Hematopoietic multipotent progenitor cell treated with erythropoietin and hydrocortisone succinate and interleukin-3 and kit ligand, for 17 days (in vitro differentiated cells): ENCODE data around the gene CCR4.
A peak's percentile ranks its signal among the peaks of the same experiment; 100 is the strongest.
"Not testable (repeated sequence)": the region's sequence is repeated elsewhere in the genome, so short reads cannot be mapped to it uniquely, and the experiment has no call there.

ENCODE experiments used
- DNase-seq: peaks from one replicate; pipeline ENCODE4 v3.0.0-alpha.2; 2015; ENCODE audit warnings: low spot score

CCR4 gene

GRCh38 chr3:32951410-32951811 is at the start of gene CCR4:
Gene CCR4 (plus strand): TSS chr3:32951644. CDS start chr3:32953423, 1,779 bp downstream.
- peak; percentile 15 for DNase-seq

- DNase-seq: not testable (repeated sequence)
Measured at GRCh38 chr3:32902887-32903371, 48.5 kb upstream of the CCR4 start.

GRCh38 chr3:32903953-32904352 is 47.5 kb upstream of the CCR4 start:
- no peak for DNase-seq

DNA sequence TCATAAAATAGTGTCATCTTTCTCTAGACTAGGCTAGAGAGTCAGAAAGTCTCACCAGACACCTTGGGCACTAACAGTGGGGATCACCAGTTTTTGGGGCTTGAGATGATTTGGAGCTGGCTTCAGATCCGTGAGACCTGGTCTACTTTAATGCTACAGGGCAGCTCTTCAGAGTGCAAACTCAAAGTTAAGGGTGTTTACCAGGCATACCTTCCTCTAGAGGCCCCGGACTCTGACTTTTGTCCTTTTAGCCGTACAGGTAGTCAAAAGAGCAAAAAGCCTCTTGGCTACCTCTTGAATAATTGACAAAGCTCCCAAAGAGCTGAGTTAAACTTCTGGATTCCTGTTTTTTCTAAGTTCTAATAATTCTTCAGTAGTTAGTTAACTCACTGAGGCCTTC is 41.4 kb upstream of the CCR4 start:
- no peak for DNase-seq

DNA sequence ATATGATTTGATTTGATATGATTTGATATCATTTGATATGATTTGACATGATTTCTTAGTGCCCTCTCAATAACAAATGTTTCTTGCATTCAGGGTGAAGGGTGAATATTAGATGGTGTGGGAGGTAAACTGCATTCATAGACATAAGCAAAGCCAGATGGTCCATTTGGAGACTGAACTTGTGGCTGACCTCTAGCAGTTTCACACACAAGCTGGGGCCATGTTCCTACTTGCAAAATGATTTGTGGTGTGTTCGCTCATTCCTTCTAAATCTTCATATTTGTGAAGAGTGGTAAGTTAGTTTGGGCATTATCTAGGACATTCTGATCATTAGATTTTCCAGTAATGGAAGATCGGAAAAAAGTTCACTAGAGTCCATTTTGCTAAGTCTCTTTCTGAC is 40.5 kb upstream of the CCR4 start:
- no peak for DNase-seq

- no peak for DNase-seq
Measured at GRCh38 chr3:32912046-32912445, 39.4 kb upstream of the CCR4 start.

DNA sequence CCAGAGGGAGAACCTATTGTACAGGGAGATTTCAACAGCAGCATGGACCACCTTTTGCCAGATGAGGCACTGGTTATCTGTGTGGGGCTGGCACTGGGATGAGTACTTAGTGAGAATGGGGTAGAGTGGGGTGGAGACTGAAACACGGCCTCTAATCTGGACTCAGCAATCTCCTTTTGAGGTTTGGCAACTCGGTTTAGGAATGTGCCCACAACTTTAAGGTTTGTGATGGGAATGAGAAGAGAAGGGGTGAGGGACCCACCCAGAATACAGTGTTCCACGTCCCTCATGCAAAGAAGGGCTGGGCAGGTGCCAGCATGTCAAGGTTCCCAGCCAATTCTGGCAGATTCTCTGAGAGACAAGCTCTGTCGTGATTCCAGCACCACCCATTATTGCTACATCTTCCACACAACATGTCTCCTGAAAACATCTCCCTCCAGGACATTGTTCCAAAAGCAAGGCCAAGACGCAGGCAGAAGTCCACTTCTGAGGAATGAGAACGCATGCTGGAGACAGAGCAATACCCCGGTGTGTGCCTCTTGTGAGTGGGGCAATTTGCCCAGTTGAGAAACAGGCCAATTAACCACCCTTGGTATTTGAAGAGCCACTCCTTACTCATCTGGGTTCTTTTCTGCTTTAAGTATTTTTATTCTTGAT is 37.5 kb upstream of the CCR4 start:
- DNase-seq: no peak

GRCh38 chr3:32919920-32920319 is 31.5 kb upstream of the CCR4 start:
- DNase-seq: no peak

GRCh38 chr3:32922078-32922477 is 29.4 kb upstream of the CCR4 start:
- DNase-seq: no peak

DNA sequence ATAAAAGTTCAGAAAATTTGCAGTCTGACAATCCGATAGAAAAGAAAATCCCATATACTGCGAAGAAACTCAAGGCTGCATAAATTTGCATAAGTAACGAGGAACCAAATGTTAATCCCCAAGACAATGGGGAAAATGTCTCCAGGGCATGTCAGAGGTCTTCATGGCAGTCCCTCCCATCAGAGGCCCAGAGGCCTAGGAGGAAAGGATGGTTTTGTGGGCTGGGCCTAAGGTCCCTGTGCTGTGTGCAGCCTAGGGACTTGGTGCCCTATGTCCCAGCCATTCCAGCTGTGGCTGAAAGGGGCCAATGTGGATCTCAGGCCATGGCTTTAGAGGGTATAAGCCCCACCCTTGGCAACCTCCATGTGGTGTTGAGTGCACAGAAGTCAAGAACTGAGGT is 21.3 kb upstream of the CCR4 start:
- DNase-seq: no peak

DNA sequence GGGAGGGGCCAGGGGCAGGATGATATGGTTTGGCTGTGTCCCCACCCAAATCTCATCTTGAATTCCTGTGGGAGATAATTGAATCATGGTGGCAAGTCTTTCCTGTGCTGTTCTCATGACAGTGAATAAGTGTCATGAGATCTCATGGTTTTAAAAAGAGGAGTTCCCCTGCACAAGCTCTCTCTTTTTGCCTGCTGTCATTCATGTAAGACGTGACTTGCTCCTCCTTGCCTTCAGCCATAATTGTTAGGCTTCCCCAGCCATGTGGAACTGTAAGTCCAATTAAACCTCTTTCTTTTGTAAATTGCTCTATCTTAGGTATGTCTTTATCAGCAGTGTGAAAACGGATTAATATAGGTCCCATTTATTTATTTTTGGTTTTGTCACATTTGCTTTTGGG is 20.2 kb upstream of the CCR4 start:
- DNase-seq: not testable (repeated sequence)

- peak; percentile 25 for DNase-seq
Measured at GRCh38 chr3:32934150-32934742, 17.2 kb upstream of the CCR4 start.

GRCh38 chr3:32937331-32937730 is 14.1 kb upstream of the CCR4 start:
- no peak for DNase-seq

DNA sequence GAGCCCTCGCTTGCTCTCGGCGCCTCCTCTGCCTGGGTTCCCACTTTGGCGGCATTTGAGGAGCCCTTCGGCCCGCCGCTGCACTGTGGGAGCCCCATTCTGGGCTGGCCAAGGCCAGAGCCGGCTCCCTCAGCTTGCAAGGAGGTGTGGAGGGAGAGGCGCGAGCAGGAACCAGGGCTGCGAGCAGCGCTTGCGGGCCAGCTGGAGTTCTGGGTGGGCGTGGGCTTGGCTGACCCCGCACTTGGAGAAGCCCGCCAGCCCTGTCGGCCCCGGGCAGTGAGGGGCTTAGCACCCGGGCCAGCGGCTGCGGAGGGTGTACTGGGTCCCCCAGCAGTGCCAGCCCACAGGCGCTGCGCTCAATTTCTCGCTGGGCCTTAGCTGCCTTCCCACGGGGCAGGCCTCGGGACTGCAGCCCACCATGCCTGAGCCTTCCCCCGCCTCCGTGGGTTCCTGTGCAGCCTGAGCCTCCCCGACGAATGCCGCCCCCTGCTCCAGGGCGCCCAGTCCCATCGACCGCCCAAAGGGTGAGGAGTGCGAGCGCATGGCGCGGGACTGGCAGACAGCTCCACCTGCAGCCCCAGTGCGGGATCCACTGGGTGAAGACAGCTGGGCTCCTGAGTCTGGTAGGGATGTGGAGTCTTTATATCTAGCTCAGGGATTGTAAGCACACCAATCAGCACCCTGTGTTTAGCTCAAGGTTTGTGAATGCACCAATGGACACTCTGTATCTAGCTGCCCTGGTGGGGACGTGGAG is 11.7 kb upstream of the CCR4 start:
- DNase-seq: not testable (repeated sequence)

DNA sequence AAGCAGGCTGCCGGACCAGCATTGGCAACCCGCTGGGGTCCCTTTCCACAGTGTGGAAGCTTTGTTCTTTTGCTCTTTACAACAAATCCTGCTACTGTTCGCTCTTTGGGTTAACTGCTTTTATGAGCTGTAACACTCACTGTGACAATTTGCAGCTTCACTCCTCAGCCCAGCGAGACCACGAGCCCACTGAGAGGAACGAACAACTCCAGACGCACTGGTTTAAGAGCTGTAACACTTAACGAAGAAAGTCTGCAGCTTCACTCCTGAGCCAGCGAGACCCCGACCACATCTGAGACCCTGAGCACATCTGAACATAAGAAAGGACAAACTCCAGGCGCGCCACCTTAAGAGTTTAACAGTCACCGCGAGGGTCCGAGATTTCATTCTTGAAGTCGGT is 10.7 kb upstream of the CCR4 start:
- no peak for DNase-seq

GRCh38 chr3:32945136-32945535 is 6.3 kb upstream of the CCR4 start:
- no peak for DNase-seq

DNA sequence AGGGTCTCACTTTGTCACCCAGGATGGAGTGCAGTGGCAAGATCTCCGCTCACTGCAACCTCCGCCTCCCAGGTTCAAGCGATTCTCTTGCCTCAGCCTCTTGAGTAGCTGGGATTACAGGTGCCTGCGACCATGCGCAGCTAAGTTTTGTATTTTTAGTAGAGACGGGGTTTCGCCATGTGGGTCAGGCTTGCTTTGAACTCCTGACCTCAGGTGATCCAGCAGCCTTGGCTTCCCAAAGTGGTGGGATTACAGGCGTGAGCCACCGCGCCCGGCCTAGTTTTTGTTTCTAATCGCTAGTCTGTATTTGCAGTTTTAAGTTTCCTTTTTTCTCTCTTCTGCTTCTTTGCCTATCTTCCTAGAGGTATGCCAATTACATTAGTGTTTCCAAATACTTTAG is 5.8 kb upstream of the CCR4 start:
- DNase-seq: not testable (repeated sequence)

GRCh38 chr3:32946973-32947788 is 4.3 kb upstream of the CCR4 start:
- no peak for DNase-seq

DNA sequence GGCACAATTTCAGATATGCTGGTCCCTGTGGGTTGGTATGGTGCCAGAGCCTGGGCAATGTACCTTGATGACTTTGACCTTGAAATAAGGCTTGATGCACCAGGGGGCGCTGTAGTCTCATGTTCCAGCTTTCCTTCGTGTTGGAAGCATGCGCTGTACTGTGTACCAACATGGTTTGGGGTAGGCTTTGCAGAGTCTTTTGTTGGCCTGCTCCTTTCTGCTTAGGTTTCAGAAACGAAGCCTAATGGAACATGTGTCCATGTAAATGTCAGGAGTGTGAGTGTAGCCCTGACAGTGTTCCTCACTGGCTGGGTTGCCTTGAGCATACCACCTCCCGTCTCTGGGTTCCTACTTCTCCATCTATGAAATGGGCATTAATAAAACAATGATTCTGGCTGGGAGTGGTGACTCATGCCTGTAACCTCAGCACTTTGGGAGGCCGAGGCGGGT is 3.6 kb upstream of the CCR4 start:
- DNase-seq: peak; percentile 85

- no peak for DNase-seq
Measured at GRCh38 chr3:32948625-32949445, 2.6 kb upstream of the CCR4 start.

DNA sequence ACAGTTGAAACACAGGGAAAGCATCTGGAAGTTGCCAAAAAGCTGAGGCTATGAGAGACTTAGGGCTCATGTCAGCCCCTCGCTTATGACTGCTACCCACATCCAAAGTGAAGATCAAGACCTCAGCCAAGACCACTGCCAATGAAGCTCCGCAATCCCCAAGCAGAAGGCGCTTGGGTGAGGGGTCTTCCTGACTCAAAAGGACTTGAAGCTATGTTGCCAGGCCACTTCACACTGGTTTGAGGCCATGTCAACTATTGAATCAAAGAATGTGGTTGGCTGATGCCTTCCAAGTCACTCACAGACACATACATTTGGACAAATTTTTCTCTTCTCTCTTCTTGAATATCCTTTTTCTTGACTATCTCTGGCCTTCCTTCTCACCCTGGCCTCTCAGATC is 928 bp upstream of the CCR4 start:
- no peak for DNase-seq
